Measurements from ENCODE around the gene MSTN. TPM values are rescaled to one million over a fixed set of nuclear protein-coding genes. Genes with fewer than 3 reads are reported as not detected.

Gene MSTN
- total and polyA plus RNA-seq, 2 donors (not counting 3 experiments of a cell fraction or from before 2014, with no cell fraction given), result 0.04 TPM; not detected in 1

DNA sequence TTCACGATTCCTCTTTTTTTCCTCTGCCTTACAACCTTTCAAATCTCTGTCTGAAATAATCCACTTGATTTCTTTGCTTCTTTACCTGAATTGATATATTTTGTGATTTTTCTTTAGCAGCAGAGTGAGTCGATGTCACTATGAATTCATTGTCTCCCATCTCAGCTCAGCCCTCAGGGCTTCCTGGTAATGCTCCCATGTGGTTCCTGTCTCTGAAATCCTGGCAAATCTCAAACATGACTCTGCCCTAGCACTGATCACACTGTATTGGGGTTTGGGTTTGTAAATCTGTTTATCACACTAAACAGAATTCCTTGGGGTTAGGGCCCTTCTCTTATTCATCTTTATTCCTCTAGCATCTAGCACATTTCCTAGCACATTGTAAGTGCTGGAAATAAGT, 43.0 kb upstream of the MSTN start:
- H3K4me1 ChIP-seq (ENCODE audit: control insufficient read depth, extremely low read depth, insufficient read depth, low read length), result no peaks in the 10 kb centered on the region
- DNase-seq (ENCODE audit: low read depth, low spot score), result no peak
- no peaks in the 10 kb centered on the region for H3K9me1 ChIP-seq (replicated peaks; ENCODE audit: control insufficient read depth, extremely low read depth, insufficient read depth, low read length)
- intact Hi-C loops (cut with micrococcal nuclease), result no loop called here
- H3K27ac ChIP-seq (ENCODE audit: insufficient read depth, low read depth, low read length), result no peak overlapping the region
- H3K9me3 ChIP-seq (replicated peaks; ENCODE audit: control insufficient read depth, insufficient read depth, low read length), result no peaks in the 10 kb centered on the region
- no peaks in the 10 kb centered on the region for H3K79me2 ChIP-seq (ENCODE audit: control insufficient read depth, insufficient read depth, low read length)
- no peak overlapping the region for H3K9ac ChIP-seq (replicated peaks; ENCODE audit: extremely low read depth, insufficient read depth, low read length)
- TF ChIP-seq MAX (IDR thresholded peaks at IDR 0.05; ENCODE audit: insufficient read depth, insufficient read length) (no peak), FOS (IDR thresholded peaks at IDR 0.05; ENCODE audit: borderline replicate concordance, insufficient read depth, low read length) (no peak), CTCF (IDR thresholded peaks at IDR 0.05; ENCODE audit: extremely low read depth in 1 of 2, insufficient read depth in 1 of 2, low read depth in 1 of 2, low read length in 2 of 2) (no peak), EZH2 (IDR thresholded peaks at IDR 0.05; ENCODE audit: borderline replicate concordance, low read depth, low read length, severe bottlenecking) (no peak), GATA2 (IDR thresholded peaks at IDR 0.05; ENCODE audit: insufficient read depth, insufficient read length, low read depth, low read length) (no peak), POLR2A (IDR thresholded peaks at IDR 0.05; ENCODE audit: low read depth, low read length) (no peak), MYC (IDR thresholded peaks at IDR 0.05; ENCODE audit: low read depth, low read length) (no peak), POLR2AphosphoS5 (IDR thresholded peaks at IDR 0.05; ENCODE audit: insufficient read depth, low read depth, low read length) (no peak), JUN (IDR thresholded peaks at IDR 0.05; ENCODE audit: borderline replicate concordance, insufficient read depth, insufficient read length, low read depth) (no peak)
- no peak overlapping the region for H3K4me2 ChIP-seq (ENCODE audit: insufficient read depth, low read length)
- FAIRE-seq, result peak; percentile 63
- no peak overlapping the region for H2AFZ ChIP-seq (ENCODE audit: low read depth, low read length)
- dilution Hi-C loops (cut with MboI; ENCODE audit: extremely low pct_ligation_motif_present, low sequenced_read_pairs), result no loop called here
- no peak overlapping the region for H3K4me3 ChIP-seq (replicated peaks in 1 of 3; ENCODE audit: insufficient read depth in 1 of 3, low read depth in 1 of 3, low read length in 3 of 3)
- no TSS peak for BruUV-seq (replicated peaks)
- ChIA-PET CTCF (interaction anchor here (1.2 to 1.6 kb wide), 2 partner anchors 16 to 17 kb away, joined by 5 to 7 read pairs; no protein-coding TSS in a partner anchor), POLR2A (interaction anchor here (0.6 kb wide), 1 partner anchor 1363 kb away, joined by 3 read pairs; no protein-coding TSS in a partner anchor)
- no peaks in the 10 kb centered on the region for H3K27me3 ChIP-seq (ENCODE audit: control insufficient read depth in 2 of 2, insufficient read depth in 2 of 2, low read length in 2 of 2)
- no peaks in the 10 kb centered on the region for H3K36me3 ChIP-seq (ENCODE audit: control insufficient read depth in 2 of 2, extremely low read depth in 1 of 2, insufficient read depth in 2 of 2, low read length in 2 of 2)
- H4K20me1 ChIP-seq (replicated peaks; ENCODE audit: control insufficient read depth, extremely low read depth, insufficient read depth, low read length), result no peaks in the 10 kb centered on the region

All from endothelial cell of umbilical vein (primary cell).